GM21360 (cell line): Measurements from ENCODE around the gene KCNJ1.

Experiments
- ATAC-seq: cut with Tn5 transposase; IDR thresholded peaks from one replicate; pipeline ENCODE4 v1.9.1; 2021; ENCODE audit warnings: mild to moderate bottlenecking, moderate library complexity; ENCODE audit not compliant: unreplicated experiment

KCNJ1 gene

DNA sequence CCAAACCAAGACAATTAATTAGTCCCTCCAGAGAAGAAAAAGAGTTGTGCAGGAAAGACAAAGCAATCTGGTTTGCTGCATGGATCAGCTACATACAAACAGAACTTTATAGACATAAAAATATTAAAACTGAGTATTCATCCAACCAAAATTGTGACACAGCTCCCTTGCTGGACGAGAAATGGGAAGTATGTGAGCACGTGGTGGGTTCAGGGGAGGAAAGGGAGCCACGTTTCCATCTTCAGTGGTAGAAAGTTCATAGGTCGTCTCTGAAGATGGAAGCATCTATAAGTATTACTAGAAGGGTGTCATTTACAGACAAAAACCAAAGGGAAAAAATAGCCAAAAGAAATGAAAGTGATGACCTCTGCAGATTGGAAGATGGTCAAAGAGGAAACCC, 17.0 kb upstream of the KCNJ1 start:
- ATAC-seq: no peak

DNA sequence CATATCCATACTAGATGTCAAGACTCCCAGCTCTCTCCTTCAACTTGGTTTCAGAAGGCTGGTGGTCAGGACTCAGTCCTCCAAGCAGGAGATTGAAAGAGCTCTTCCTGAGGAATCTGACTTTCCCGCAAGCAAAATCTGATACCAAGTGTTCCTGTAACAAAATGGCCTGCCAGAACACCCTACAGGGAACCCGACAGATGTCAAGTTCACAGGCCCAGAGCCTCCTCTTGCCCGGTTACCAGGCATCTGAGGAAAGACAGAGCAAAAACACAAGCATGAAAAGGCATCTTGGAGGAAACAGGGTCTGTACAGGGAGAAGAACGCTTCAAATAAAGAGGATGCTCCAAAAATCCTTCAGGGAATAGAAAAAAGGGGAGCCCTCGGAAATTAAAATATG, 15.4 kb upstream of the KCNJ1 start:
- ATAC-seq: no peak

DNA sequence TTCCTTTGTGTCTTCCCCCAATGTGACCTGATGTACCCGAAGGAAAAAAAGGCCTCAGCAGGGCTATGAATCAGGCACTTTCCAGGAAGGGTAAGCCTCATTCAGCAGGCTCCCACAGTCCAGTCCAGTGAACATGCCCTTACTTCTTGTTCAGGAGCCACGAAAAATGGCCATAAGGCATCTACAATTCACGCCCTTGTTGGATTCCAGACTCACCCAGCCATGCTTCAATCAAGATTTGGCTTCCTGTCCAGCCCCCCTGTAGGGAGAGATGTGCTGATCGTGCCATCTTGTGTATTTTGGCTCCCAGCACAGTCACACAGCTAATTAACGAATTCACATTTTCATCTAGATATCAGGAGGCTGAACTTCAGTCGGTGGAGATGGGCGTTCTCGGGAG, 14.1 kb upstream of the KCNJ1 start:
- ATAC-seq: no peak

DNA sequence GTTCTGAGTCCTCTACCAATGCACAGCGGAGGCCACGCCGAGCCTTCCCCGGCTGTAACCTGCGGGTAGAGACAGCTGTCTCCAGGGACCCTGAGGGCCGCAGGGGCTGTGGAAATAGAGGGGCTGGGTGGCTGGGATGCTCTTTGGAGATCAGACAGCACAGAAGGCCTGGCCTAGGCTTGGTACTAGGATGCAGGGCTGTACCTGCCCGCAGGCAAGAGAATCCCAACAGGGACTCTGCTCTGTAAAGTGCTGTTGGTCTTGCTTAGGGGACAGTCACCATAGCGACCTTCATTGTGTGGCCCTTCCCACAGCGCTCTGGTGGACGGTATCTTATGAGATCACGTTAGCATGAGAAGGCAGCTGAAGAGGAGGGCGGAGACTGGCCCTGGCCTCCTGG, 12.7 kb upstream of the KCNJ1 start:
- no peak for ATAC-seq

DNA sequence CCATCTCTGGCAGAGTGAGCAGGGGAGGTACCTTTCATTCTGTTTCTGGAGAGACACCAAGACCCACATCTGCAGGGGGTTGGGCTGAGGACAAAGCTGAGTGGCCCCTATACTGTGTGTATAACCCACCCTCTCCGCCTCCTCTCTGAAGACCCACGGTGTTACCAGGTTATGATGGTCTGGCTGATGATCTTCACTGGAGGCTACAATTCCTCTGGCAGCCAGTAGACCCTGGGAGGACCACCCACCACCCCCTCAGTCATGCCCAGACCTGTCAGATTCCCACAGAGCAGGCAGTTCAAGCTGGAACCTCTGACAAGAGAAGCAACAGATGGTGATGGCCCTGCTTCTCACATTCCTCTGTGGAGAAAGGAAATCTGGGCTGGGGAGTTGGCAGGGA, 11.4 kb upstream of the KCNJ1 start:
- ATAC-seq: no peak

DNA sequence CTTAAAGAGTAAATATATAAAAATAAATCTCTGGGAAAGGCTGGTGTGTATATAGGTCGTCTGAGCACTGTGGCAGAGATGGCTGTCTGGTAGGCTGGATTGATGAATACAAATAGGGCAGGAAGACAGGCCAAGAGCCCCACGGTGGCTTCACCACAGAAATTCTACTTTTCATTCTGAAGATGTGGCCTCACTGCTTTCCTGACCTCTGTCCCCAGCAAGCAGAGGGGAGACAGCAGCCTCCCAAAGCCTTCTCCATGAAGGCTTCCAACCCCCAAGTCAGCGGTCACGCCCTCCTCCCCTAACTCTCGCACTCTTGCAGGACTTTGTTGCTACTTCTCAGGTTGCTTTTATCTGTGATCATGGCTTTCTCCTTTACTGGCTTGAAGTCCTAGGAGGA, 10.6 kb upstream of the KCNJ1 start:
- no peak for ATAC-seq

DNA sequence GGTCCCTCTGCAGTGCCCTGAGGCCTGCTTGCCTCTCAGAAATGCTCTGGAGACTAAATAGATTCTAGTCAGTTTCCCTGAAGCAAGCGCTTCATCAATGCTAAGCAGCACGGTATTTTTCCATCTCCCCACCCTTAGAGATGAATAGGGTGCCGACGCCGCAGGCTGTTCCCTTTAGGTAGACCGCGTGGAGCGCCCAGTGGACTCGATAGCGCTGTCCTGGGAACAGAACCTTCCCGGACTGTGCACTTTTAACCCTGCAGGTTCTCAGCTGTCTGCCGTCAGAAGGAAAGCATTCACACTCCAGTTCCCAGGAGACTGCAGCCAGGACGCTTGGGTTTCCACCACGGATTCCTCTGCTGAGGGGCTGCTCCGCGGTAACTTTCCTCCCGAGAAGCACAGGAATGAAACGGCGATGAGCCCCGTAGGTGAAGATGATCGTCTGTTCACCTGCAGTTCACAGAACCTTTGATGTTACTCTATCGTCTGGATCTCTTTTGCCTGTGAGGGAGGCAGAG, 9.1 kb upstream of the KCNJ1 start:
- no peak for ATAC-seq

DNA sequence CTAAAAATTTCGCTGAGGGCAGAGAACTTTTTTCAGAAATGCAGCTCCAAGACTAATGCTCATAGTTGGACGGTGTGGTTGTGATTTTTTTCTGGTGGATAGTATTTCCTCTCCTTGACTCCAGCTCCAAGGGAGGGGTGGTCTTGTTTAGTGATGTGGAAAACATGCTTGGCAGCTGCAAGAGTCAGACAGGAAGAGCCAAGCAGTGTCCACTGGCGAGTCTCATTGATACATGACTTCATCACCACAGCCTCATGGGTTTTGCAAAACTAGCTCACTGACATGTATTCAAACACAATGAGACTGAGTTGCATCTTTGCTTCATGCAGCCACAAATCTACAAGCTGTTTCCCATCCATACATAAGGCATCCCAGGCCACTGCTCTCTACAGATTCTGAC, 7.3 kb upstream of the KCNJ1 start:
- no peak for ATAC-seq

DNA sequence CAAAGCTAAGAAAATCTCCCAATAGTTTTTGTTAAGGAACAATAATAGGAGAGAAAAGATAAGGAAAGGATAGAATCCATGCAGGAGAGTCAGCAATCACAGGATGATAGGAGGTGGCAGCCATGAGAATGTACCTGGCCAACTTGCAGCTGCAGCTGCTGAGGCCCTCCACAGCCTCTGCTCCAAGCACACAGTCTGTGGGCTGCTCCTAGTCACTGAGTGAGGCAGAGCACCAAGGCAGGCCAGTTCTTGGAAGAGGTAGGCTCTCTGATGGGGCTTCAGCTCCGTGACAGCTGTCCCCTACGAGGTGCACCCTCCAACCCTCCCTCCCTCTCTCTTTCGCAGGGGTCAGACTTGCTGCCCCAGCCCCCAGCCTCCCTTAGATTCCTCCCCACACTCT, 5.5 kb upstream of the KCNJ1 start:
- ATAC-seq: no peak

DNA sequence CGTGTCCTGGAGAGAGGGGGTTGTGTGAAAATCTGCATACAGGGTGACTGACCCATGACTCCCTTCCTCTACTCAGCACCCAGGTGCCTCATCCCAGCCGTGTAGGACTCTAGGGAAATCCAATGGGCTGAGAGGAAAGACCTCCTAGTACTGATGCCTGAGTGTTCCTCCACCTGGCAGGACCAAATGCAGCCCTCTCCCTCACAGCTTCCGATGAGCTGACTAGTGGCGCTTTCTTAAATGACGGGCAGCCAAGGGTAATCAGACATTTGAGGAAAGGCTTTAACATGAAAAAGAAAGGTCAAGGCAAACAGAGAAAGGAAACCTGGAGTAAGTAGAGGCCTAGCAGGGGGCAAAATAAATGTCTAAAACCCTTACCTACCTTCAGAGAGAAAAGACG, 5.0 kb upstream of the KCNJ1 start:
- no peak for ATAC-seq

DNA sequence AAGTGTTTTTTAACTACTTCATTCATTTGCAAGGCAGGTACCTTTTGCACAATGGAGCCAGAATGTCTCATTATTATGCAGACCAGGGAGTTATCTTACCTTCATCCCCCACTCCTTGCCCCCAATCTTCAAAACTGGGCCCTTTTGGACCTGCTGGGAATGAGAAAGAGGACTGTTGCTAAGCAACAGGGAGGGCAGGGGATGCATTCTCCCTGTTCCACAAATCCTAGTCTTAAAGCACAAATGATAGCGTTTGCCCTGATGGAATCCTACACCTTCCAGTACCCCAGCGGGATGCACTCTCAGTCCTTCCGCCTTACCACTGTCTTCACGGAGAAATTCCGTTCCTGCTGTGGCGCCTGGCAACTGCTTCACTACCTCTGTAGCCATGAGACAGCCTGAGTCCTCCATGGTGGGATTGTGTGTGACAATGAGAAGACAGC, 4.1 kb upstream of the KCNJ1 start:
- ATAC-seq: no peak

DNA sequence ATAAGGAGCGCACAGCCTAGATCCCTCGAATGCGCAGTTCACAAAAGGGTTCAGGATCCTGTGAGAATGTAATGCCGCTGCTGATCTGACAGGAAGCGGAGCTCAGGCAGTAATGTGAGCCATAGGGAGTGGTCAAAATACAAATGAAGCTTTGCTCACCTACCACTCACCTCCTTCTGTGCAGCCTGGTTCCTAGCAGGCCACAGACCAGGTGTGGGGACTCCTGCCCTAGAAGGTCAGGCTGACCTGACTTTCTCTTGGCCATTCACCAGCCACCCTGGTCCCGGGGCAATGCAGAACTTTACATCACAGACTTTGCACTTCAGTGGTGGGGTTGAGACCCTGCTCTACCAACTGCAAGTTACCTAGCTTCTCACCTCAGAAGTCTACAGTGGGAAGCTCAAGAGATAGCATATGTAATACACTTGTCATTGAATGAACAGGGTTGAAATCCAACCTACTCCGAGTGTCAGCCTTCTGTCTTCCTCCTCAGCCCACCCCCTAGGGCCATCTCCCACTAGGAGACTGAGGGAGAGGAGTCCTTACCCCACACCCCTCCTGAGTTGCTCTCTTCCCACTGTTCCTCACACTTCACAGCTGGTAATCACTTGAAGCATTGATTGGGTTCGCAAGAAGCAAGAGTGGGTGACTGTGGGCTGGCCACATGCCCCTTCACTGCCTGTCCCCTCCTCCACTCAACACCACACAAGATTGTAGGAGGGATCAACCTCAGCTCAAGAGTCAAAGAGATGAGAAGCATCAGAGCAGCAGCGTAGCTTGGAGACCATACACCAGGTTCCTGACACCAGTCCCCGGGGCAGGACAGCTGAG, 2.0 kb upstream of the KCNJ1 start:
- ATAC-seq: no peak

DNA sequence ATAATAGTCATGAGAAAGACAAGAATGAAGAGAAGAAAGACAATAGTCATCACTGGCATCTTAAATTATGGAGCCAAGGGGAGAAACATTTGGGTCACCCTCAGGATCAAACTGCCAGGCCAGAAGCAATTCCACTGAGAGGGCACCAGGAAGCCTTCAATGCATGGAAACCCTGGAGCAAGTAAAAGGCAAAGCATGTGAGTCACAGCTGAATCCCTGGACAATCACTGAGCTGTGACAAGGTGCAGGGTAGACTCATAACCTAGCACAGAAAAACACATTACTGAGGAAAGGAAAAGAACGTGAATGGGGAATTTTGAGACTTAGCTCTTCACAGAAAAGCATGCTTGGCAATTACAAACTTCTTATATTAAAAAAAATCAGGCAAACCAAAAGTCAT, 1.6 kb downstream of the KCNJ1 start:
- no peak for ATAC-seq

DNA sequence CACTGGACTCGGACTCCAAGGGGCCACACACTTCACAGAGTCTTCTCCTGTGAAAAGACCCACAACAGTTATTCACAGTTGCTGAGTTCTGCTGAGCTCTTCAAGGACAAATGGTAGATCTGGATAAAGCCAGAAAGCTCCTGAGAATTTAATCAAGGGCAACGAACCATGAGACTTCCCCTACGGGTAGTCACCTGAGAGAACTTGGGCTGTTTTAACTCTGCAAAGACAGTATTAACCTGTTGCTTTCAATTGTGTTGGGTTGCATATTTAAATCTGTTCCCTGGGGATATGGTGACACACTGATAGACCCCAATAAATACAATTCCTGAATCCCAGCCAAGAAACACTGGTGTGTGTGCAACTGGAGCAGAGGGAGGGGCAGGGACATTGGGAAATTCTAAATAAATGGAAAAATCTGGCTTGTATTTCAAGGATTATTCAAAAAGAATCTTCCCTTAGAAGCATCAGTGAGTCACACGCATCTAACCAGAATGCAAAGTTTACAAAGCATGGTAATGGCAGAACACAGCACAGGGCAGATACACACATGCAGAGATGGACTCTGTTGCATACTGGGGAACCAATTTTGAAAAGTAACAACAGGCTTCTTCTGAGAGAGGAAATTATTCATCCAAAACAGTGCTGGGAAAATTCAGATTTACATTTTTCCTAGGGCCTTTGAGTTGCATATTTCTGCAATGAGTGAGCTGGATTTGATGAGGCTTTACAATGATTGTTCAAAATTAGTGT, 4.0 kb downstream of the KCNJ1 start:
- no peak for ATAC-seq

DNA sequence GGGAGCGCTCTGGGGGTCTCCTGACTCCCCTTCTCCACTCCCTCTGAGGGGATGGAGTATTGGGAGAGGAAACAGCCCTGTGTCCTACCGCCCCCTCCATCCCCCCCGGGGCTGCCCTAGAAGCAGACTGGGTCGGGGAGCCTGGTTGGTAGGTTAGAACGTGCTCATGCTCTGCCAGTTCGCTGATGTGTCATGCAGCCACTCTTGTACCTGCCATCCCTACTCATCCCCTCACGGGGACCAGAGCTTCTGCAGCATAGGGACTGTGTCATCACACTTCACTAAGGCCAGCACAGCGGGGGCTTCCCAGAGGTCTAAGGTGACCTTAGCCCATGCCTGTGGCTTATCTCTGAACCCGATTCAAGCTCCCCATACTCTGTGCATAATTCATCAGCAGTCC, 4.7 kb downstream of the KCNJ1 start:
- ATAC-seq: no peak

DNA sequence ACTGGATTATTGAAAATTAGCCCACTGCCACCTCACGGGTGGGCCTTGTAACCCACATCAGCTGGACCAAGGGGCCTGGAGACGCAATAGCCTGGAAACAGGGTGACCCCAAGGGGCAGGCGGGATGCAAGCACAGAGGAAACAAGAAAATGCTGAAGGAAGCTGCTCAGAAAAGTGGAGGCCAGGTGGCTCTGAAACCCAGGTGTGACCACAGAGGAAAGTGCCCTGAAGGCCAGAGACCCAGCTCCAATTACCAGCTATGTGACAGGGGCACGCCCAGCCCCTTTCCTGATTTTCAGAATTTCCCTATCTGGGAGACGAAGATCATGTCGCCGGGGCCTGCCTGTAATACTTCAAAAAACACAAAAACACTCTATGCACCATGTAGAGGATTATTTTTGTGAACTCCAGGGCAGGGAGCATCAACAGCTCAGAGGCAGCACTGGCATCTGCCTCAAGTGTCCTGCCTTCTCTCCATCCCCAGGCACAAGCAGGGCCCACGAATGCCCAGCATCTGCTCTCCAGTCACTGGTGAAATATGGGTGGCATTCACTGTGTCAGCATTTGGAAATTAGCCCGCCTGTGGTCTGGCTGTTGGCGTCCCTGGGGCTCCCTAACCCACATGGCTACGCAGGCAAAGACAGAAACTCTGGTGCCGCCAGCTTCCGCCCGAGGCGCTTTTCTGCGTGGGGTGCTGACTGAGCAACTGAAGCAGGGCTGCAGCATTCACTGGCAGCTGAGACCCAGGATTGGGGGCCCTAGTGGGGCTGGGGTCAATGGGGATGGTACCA, 6.3 kb downstream of the KCNJ1 start:
- ATAC-seq: no peak

DNA sequence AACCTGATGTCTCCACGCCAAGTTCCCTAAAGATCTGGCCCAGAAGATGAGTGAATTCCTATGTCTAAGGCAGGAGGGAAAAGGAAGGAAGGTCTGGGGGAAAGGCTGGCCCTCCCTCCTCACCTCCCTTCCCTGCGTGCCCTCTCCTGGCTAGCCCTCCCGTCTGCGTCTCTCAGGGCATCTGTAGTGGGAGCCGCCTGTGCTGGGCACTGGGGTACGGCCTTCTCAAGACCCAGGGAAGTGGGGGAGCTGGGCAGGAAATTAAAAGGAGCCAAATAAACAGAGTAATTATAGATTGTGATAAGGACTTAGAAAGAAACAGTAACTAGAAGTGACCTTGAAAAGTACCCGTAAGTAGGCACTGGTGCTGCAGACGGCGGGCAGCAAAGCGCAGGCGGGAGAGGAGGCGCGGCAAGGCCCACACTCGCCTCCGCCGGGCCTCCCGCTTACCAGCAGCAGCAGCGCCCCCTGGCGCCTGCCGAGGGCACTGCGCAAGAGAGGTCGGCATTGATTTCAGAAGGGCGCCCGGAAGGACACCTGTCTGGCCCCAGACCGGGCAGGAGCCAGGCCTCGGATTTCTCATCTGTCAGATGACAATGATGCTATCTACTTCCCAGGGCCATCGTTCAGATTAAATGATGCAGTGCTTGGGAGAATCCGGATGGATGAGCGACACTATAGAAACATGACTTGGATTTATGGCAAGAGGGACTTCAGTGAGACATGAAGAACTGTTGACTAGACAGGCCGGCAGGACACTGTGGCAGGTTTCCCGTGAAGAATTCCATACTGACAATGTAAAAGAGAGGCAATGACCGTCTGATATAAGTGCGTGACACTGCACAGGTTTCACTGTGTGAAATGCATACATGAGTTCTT, 7.3 kb downstream of the KCNJ1 start:
- peak; percentile 90 for ATAC-seq

DNA sequence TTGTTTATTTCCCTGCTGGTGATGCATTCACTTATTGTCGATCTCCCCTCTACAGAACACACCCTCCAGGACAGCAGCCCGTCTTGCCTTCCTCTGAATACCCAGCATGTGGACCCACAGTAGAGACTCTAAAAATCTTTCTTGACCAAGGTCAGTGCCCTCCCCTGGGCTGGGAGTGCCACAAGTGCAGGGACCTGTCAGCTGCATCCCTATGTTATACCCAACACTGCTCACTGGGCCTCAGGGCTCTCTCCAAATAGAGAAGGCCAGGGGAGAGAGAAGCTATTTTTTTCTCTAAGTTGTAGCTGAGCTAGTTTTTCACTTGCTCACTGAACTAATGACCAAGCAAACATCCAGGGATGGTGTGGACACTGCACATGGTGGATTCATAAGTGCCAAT, 9.8 kb downstream of the KCNJ1 start:
- ATAC-seq: no peak

DNA sequence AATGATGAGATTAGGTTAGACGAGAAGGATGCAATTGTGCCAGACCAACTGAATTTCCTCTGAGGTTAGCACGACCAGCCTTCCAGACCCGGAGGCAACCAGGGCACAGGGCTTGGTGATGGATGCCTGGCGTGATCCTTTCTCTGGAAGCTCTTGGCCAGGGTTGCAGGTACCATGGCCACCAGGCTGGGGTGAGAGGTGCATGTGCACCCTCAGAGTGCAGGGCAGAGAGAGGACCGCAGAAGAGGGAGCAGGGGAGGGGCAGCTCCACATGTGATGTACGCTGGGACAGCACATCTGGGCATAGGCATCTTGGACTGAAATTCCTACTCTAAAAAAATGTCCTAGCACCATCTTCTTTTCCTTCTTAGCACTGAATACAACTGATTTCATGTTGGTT, 10.9 kb downstream of the KCNJ1 start:
- ATAC-seq: no peak

DNA sequence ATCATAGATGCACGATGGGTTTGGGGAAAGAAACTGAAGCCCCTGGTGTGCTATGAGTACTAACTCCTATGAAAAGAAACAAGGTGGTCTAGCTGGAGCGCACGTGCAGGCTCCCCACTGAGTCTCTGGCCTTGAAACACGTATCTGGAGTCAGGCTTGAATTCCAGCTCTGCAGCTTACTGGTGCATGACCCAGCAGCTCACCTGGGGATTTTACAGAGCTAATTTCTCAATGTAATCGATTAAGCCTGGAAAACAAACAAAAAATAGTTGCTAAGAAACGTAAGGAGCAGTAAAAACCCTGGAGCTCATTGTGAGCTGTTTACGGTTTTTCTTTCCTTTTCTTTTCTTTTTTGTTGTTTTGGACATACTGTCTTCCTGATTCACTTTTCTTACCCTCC, 12.3 kb downstream of the KCNJ1 start:
- no peak for ATAC-seq
